ENCODE results near the gene RPL32.
"Not testable (repeated sequence)": the region's sequence is repeated elsewhere in the genome, so short reads cannot be mapped to it uniquely, and the experiment has no call there.

Gene RPL32

GRCh38 chr3:12866836-12867235 is 25.5 kb upstream of the RPL32 start:
- DNase-seq: no peak

GRCh38 chr3:12865271-12865670 is 23.9 kb upstream of the RPL32 start:
- DNase-seq: no peak

GRCh38 chr3:12862387-12862786 is 21.0 kb upstream of the RPL32 start:
- no peak for DNase-seq

GRCh38 chr3:12861611-12862010 is 20.2 kb upstream of the RPL32 start:
- DNase-seq: no peak

DNA sequence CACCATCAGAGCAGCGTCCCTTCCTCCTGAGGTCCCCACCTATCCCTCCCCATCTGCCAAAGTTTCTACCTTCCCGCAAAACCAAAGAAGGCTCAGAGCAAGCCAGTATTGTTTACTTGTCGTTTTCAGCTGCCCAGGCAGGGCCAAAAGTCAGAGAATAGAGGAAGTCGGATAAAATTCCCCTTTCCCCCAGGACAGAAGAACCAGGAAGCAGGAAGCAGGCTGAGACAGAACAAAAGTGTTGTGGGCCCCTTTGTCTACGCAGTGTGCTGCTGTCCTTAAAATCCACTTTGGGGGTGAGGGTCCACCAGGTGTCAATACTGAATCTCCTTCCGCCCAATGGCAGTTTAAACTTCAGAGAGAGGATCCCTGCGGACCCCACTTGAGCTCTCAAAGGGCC is 18.5 kb upstream of the RPL32 start:
- no peak for DNase-seq

- no peak for DNase-seq
Observed at GRCh38 chr3:12856626-12857025, 15.3 kb upstream of the RPL32 start.

GRCh38 chr3:12854565-12854964 is 13.2 kb upstream of the RPL32 start:
- no peak for DNase-seq

DNA sequence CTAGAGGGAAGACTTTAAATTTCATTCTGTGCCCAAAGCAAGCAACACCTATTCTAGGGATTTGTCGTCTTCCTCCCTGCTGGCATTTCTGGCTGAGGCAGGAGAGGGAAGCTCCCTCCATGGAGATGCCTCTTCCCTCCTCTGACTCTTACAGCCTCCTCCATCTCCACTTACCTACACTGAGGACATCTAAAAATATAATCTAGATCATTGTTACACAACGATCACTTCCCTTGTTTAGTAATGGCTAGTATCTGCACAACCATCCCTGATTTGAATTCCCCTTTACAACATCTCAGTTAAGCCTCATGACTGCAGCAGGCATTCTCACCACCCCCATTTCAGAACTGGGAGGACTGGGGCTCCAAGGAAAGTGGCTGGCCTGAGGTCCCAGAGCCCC is 12.5 kb upstream of the RPL32 start:
- DNase-seq: not testable (repeated sequence)

GRCh38 chr3:12852201-12852600 is 10.8 kb upstream of the RPL32 start:
- no peak for DNase-seq

GRCh38 chr3:12845811-12846210 is 4.4 kb upstream of the RPL32 start:
- DNase-seq: no peak

GRCh38 chr3:12842469-12842868 is 1.1 kb upstream of the RPL32 start:
- DNase-seq: no peak

- no peak for DNase-seq
Observed at GRCh38 chr3:12841970-12842328, 584 bp upstream of the RPL32 start.

DNA sequence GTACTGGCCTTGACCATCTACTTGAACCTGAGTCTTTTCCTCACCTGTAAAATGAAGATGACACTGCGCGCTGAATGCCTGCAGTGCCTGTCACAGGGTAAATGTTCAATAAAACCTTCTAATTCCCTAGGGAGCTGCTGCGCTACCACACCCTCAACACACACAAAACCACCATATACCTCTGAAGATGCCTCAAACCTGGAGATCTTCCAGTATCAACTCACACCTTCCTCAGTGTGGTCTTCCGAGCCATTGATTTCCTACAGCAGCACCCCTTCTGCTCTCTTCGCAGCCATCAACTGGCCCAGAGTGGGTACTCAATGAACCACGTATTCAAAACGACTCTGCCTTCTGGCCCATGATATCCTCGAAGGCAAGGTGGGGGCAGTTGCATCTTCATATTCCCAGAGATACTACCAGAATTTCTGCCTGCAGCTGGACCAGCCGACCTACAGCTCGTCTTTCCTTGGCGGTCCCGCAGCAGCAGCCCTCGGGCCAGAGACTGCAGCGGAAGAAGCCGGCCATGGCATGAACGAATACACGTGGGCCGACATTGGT is 695 bp downstream of the RPL32 start:
- DNase-seq: no peak

- DNase-seq: not testable (repeated sequence)
Observed at GRCh38 chr3:12840148-12840547, 1.2 kb downstream of the RPL32 start.

DNA sequence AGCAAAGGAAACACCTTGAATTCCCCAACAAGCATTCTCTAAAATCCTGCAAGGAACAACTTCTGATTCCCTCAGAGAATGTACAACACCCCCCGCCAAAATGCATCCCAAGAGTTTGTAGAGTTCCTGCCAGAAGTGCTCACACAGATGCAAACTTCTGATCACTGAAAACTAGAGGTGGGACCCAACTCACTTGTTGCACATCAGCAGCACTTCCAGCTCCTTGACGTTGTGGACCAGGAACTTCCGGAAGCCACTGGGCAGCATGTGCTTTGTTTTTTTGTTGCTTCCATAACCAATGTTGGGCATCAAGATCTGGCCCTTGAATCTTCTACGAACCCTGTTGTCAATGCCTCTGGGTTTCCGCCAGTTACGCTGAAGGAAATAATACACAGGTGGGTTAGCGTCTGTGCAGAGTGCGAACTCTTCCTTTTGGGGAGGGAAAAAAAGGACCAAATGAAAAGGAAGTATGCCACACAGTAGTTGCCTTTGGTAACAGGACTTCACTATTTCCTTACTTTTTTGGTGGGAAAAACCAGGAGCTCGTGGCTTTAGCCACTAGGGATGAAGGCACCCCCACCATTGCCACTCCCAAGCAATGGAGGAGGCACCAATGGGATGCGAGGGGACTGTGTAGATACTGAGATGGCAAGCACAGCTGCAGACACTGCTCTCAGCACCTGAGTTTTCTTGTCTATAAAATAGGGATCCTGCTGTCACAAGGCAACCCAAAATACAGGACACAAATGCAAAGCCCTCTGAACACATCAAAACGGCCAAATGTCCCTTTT is 2.0 kb downstream of the RPL32 start:
- DNase-seq: no peak

DNA sequence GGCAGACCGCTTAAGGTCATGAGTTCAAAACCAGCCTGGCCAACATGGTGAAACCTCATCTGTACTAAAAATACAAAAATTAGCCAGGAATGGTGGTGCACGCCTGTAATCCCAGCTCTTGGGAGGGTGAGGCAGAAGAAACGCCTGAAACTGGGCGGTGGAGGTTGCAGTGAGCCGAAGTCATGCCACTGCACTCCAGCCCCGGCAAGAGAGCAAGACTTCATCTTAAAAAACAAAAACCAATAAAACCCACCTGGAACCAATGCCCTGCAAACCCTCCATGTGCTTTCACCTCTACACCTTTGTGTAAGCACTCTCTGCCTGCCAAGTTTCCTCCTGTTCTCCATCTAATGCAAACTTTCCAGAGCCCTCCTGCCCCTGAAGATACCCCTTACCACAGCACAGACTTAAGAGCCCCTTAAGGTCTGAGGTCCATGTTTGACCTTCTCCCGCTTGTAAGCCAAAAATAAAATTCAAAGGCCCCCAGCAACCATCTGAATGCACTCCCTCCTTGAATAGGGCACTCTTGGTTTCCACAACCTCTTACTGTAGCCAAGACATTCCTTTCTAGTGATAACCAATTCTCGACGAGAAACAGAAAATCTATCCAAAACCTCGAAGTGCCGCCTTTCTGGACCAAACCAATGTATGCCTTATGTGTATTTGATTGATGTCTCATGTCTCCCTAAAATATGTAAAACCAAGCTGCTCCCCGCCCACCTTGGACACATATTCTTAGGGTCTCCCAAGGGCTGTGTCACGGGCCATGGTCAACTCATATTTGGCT is 3.0 kb downstream of the RPL32 start:
- no peak for DNase-seq

- no peak for DNase-seq
Observed at GRCh38 chr3:12837295-12837986, 3.9 kb downstream of the RPL32 start.

GRCh38 chr3:12835052-12835665 is 6.2 kb downstream of the RPL32 start:
- DNase-seq: no peak

GRCh38 chr3:12833222-12834161 is 7.9 kb downstream of the RPL32 start:
- DNase-seq: no peak

- DNase-seq: no peak
Observed at GRCh38 chr3:12832350-12833221, 8.8 kb downstream of the RPL32 start.
